Endometrial microvascular endothelial cells (primary cell): ENCODE data around the gene TRDMT1. TPM values are rescaled to one million over a fixed set of nuclear protein-coding genes. Genes with fewer than 3 reads are reported as not detected.

Experiments
- in situ Hi-C: cut with HindIII; loops from 2 replicates; pipeline ENCODE4 v1.10.0; 2017; ENCODE audit warnings: low sequenced_read_pairs, low pct_unique_long_range_greater_than_20kb; ENCODE audit errors: inconsistent ontology term
- total RNA-seq: library from RNA; depleted of rRNA; stranded (reverse); fragments of >200 nt; gene quantifications from one replicate; pipeline ENCODE4 v1.2.3, GENCODE V29; 2015; ENCODE audit errors: inconsistent ontology term

TRDMT1 gene
- total RNA-seq = 4.8 TPM

DNA sequence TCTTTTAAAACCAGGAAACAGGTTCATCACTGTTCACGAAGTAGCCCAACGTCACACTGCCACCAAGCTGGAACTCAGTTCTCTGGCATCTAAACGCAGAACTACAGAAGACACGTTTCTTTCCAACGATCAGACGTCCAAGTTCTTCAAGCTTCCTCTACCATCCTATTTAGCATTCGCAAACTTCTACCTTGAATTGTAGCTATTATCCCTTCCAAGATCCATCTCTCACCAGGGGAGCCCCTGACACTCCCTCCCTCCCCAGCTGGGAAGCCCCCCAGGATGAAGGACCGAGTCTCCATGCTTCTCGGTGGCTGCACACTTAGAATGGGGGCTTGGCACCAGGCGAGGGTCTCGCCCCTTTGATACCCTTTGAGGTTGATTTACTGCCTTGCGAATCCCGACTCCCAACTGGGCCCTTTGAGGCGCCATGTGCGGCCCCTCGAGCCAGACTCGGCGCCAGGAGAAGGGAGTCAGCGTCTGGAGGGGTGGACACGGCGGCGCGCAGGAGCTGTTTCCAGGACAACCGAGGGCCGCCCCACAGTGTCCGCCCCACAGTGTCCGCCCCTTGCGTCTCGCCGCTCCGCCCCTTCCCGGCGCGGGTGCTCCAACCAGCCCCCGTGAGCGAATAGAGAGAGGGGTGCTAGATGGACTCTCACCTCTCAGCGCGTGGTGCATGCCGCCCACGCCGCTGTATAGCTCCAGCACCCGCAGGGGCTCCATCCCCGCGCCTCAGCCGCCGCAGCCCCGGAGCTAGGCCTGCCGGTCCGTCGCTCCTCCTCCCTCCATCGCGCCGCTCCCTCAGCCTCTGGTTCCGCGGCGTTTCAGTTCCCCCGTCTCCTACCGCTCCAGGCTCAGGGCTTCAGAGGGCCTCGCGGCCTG lies at the start of gene TRDMT1:
TRDMT1 (minus strand) TSS at position 761 of the 882 bp plus-strand sequence; CDS start at position 723, 38 bp downstream.
- in situ Hi-C loops = no loop called here

DNA sequence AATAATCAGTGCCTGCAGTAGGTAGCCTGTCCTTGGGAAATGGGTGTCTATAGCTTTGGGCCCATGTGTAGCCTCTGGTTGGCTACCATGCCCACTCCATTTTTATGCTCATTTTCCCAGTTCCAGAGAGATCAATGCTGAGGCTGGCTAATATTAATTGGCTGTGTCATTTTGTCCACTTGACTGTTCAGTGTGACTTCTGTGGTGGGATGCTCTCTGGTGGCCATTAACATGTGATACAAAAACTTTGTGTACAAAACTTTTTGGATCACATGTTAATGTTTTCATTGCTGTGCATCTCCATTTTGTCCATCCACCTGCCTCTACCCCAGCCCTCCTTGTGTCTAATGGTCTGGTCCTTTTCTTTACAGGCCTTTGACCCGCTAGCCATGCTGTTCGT lies 49.3 kb upstream of the TRDMT1 start:
- in situ Hi-C loops = no loop called here

GRCh38 chr10:17249820-17250219 lies 48.3 kb upstream of the TRDMT1 start:
- in situ Hi-C loops = loop anchor here (25.0 kb wide), 2 partner anchors 288 to 388 kb away; no protein-coding TSS in a partner anchor

GRCh38 chr10:17248964-17249363 lies 47.5 kb upstream of the TRDMT1 start:
- in situ Hi-C loops = loop anchor here (25.0 kb wide), 2 partner anchors 287 to 387 kb away; no protein-coding TSS in a partner anchor

DNA sequence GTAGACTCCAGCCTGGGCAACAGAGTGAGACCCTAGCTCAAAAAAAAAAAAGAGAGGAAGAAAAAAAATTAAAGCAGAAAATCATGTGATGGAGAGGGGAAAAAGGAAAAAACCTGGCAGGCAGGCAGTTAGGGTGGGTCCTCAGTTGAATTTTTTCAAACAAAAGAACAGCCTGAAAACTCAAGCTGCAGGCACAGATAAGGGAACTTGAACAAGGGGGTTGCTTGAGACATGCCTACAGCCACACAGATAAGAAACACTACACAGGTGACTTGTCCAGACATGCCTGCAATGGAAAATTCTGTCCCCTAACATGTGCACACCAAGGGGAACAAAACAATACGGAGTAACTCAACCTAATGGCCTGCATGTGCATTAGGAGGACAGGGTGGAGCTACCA lies 45.7 kb upstream of the TRDMT1 start:
- in situ Hi-C loops = loop anchor here (25.0 kb wide), 2 partner anchors 285 to 385 kb away; no protein-coding TSS in a partner anchor

DNA sequence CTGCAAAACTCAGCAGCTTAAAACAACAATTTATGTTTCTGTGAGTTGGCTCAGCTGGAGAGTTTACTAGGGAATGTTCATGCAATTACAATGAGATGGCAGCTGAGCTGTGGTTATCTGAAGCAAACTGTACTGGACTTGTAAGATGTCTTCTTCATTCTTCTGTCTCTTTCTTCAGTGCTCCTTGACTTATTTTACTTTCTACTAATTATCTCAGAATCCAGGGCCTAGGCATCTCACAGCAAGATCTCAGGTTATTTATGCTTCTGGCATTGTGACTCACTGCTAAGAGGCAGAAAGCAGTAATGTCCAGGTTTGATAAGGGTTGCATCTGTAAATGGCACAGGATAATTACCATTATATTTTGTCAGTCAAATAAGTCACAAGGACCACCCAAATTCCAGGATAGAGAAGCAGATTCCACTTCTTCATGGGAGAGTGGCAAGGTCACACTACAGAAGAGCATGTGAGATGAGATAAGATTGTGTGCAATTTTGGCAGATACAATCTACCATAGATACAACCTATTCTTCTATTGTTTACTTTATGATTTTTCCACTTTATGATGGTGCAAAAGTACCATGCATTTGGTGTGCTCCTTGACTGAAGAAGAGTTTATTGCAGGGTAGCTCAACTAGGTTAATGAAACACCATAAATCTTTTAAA lies 43.4 kb upstream of the TRDMT1 start:
- in situ Hi-C loops = loop anchor here (25.0 kb wide), 2 partner anchors 283 to 383 kb away; no protein-coding TSS in a partner anchor

- in situ Hi-C loops = loop anchor here (25.0 kb wide), 2 partner anchors 279 to 379 kb away; no protein-coding TSS in a partner anchor
These were observed 40.3 kb upstream of the TRDMT1 start for GRCh38 chr10:17241611-17242333.

- in situ Hi-C loops = loop anchor here (25.0 kb wide), 2 partner anchors 278 to 378 kb away; no protein-coding TSS in a partner anchor
These were observed 39.1 kb upstream of the TRDMT1 start for GRCh38 chr10:17240616-17241015.

DNA sequence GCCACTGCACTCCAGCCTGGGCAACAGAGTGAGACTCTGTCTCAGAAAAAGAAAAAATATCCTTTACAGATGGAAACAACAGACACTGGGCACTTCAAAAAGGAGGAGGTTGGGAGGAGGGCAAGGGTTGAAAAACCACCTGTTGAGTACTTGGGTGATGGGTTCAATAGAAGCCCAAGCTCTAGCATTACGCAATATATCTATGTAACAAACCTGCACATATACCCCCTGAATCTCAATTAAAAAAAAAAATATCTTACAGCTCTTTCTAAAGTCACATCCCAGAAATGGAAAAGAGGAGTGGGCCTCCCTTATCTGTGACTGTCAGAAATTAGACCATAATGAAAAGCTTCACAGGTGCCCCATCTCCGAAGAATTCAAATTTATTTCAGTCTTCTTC lies 38.6 kb upstream of the TRDMT1 start:
- in situ Hi-C loops = loop anchor here (25.0 kb wide), 2 partner anchors 278 to 378 kb away; no protein-coding TSS in a partner anchor

GRCh38 chr10:17239345-17240085 lies 38.0 kb upstream of the TRDMT1 start:
- in situ Hi-C loops = loop anchor here (25.0 kb wide), 2 partner anchors 277 to 377 kb away; no protein-coding TSS in a partner anchor

DNA sequence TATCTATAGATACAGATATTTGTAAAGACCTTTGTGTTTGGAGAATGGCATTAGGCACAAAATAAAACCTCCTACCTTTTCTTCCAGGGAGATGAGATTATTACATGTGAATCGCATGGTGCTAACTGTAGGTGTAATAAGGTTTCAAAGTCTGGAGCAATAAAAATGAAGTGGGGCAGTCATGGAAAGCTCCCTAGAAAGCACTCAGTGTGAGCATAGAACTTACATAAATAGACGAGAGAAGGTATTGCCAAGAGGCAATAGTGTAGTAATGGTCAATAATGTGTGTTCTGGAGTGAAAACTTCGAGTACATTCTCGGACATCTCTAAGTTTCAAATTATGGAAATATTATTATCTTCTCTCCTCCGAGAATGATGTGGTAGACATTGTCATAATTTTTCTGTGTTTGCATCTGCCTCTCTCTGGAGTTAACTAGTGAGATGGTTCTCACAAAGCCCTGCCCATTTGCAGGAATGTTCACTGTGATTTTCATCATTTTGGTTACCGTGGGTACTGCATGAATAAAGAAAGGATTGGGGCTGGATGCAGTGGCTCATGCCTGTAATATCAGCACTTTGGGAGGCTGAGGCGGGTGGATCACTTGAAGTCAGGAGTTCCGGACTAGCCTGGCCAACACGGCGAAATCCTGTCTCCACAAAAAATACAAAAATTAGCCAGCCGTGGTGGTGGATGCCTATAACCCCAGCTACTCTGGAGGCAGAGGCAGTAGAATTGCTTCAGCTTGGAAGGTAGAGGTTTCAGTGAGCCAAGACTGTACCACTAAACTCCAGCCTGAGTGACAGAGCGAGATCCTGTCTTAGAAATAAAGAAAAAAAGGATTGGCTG lies 37.2 kb upstream of the TRDMT1 start:
- in situ Hi-C loops = loop anchor here (25.0 kb wide), 2 partner anchors 276 to 376 kb away; no protein-coding TSS in a partner anchor

- in situ Hi-C loops = loop anchor here (25.0 kb wide), 2 partner anchors 276 to 376 kb away; no protein-coding TSS in a partner anchor
These were observed 36.5 kb upstream of the TRDMT1 start for GRCh38 chr10:17237915-17238444.

GRCh38 chr10:17237149-17237527 lies 35.7 kb upstream of the TRDMT1 start:
- in situ Hi-C loops = loop anchor here (25.0 kb wide), 2 partner anchors 275 to 375 kb away; no protein-coding TSS in a partner anchor

GRCh38 chr10:17236468-17237148 lies 35.1 kb upstream of the TRDMT1 start:
- in situ Hi-C loops = loop anchor here (25.0 kb wide), 2 partner anchors 274 to 374 kb away; no protein-coding TSS in a partner anchor

DNA sequence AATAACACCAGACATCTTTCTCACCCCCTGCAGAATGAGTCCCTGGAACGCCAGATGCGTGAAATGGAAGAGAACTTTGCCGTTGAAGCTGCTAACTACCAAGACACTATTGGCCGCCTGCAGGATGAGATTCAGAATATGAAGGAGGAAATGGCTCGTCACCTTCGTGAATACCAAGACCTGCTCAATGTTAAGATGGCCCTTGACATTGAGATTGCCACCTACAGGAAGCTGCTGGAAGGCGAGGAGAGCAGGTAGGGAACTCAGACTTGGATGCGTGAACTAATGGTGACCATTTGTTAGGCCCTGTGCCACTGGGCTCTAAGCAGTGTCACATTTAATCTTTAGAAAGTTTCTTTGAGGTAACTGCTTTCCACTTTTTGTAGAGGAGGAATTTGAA lies 33.7 kb upstream of the TRDMT1 start:
- in situ Hi-C loops = loop anchor here (25.0 kb wide), 2 partner anchors 273 to 373 kb away; no protein-coding TSS in a partner anchor

GRCh38 chr10:17234431-17234945 lies 33.0 kb upstream of the TRDMT1 start:
- in situ Hi-C loops = loop anchor here (25.0 kb wide), 2 partner anchors 272 to 372 kb away; no protein-coding TSS in a partner anchor
